Neural cell (in vitro differentiated cells): ENCODE results near the gene WDTC1. TPM values are rescaled to one million over a fixed set of nuclear protein-coding genes. Genes with fewer than 3 reads are reported as not detected.

Experiments used
- H2AFZ ChIP-seq: fragments of 200-600, 300-800 bp; sonication (generic), shearing (Covaris generic); 2 replicates; pipeline ENCODE4 v1.6.0; 2014; ENCODE audit warnings: low read depth, mild to moderate bottlenecking, antibody characterized with exemption, low read length, moderate library complexity
- H3F3A ChIP-seq: fragments of 200-600 bp; shearing (Covaris generic); 2 replicates; pipeline ENCODE4 v1.6.1; 2016; ENCODE audit warnings: mild to moderate bottlenecking, moderate library complexity, mixed read lengths, antibody characterized with exemption, low read length; ENCODE audit not compliant: insufficient read depth, poor library complexity, severe bottlenecking
- H3K27ac ChIP-seq: fragments of 200-600, 300-800 bp; sonication (generic), shearing (Covaris generic); 2 replicates; pipeline ENCODE4 v1.5.1; 2014; ENCODE audit warnings: mild to moderate bottlenecking, low read length, moderate library complexity
- H3K27me3 ChIP-seq: fragments of 300-800, 200-600 bp; sonication (generic), shearing (Covaris generic); 2 replicates; pipeline ENCODE4 v1.6.0; 2014; ENCODE audit warnings: mild to moderate bottlenecking, low read depth, low read length, moderate library complexity; ENCODE audit not compliant: insufficient read depth
- H3K36me3 ChIP-seq: fragments of 300-800, 200-600 bp; sonication (generic), shearing (Covaris generic); 2 replicates; pipeline ENCODE4 v1.5.1; 2014; ENCODE audit warnings: mild to moderate bottlenecking, antibody characterized with exemption, low read length, moderate library complexity; ENCODE audit not compliant: insufficient read depth
- H3K4me2 ChIP-seq: fragments of 300-800, 200-600 bp; sonication (generic), shearing (Covaris generic); 2 replicates; pipeline ENCODE4 v1.6.0; 2014; ENCODE audit warnings: mild to moderate bottlenecking, low read length
- H3K4me3 ChIP-seq: fragments of 300-800, 200-600 bp; sonication (generic), shearing (Covaris generic); 2 replicates; pipeline ENCODE4 v1.5.1; 2014; ENCODE audit warnings: mild to moderate bottlenecking, low read length, moderate library complexity
- H3K79me2 ChIP-seq: fragments of 200-600 bp; shearing (Covaris generic); replicated peaks from 2 replicates; pipeline ENCODE4 v1.6.0; 2014; ENCODE audit warnings: mild to moderate bottlenecking, low read length, moderate library complexity; ENCODE audit not compliant: insufficient read depth
- H3K9ac ChIP-seq: fragments of 300-800, 200-600 bp; sonication (generic), shearing (Covaris generic); 2 replicates; pipeline ENCODE4 v1.6.1; 2016; ENCODE audit warnings: mild to moderate bottlenecking, low read length, mixed read lengths
- H3K9me2 ChIP-seq: fragments of 200-600 bp; shearing (Covaris generic); 2 replicates; pipeline ENCODE4 v1.6.1; 2016; ENCODE audit warnings: mild to moderate bottlenecking, low read length, mixed read lengths; ENCODE audit not compliant: insufficient read depth
- H3K9me3 ChIP-seq: fragments of 200-600, 300-800 bp; sonication (generic), shearing (Covaris generic); 2 replicates; pipeline ENCODE4 v1.6.1; 2016; ENCODE audit warnings: mild to moderate bottlenecking, mixed run types, low read length, moderate library complexity, mixed read lengths
- H4K20me1 ChIP-seq: fragments of 200-600 bp; shearing (Covaris generic); 2 replicates; pipeline ENCODE4 v1.6.1; 2016; ENCODE audit warnings: mild to moderate bottlenecking, mixed run types; ENCODE audit not compliant: insufficient read depth
- CTCF ChIP-seq: fragments of 450-650 bp; IDR thresholded peaks from 2 replicates; pipeline ENCODE4 v1.5.1; 2014; ENCODE audit warnings: antibody characterized with exemption, mild to moderate bottlenecking, moderate library complexity; ENCODE audit not compliant: poor library complexity, severe bottlenecking
- EP300 ChIP-seq: fragments of 450-650 bp; conservative IDR thresholded peaks from 2 replicates; pipeline ENCODE4 v1.6.1; 2014; ENCODE audit warnings: antibody characterized with exemption, mild to moderate bottlenecking, moderate library complexity; ENCODE audit not compliant: poor library complexity, severe bottlenecking
- EZH2 ChIP-seq: fragments of 200-600, 300-800 bp; shearing (Covaris generic), sonication (generic); IDR thresholded peaks from 2 replicates; pipeline ENCODE4 v1.6.1; 2014; ENCODE audit warnings: antibody characterized with exemption, low read length, borderline replicate concordance, mild to moderate bottlenecking; ENCODE audit not compliant: insufficient read depth, poor library complexity, severe bottlenecking
- MXI1 ChIP-seq: fragments of 450-650 bp; conservative IDR thresholded peaks from 2 replicates; pipeline ENCODE4 v1.6.1; 2014; ENCODE audit warnings: antibody characterized with exemption, mild to moderate bottlenecking; ENCODE audit not compliant: poor library complexity, severe bottlenecking
- POLR2AphosphoS5 ChIP-seq: IDR thresholded peaks from 2 replicates; pipeline ENCODE4 v1.6.1; 2012
- RAD21 ChIP-seq: fragments of 450-650 bp; conservative IDR thresholded peaks from 2 replicates; pipeline ENCODE4 v1.6.1; 2014; ENCODE audit warnings: antibody characterized with exemption, mild to moderate bottlenecking, moderate library complexity
- SMC3 ChIP-seq: fragments of 450-650 bp; conservative IDR thresholded peaks from 2 replicates; pipeline ENCODE4 v1.6.1; 2014; ENCODE audit warnings: antibody characterized with exemption, mild to moderate bottlenecking, moderate library complexity; ENCODE audit not compliant: poor library complexity
- TAF1 ChIP-seq: IDR thresholded peaks from 2 replicates; pipeline ENCODE4 v1.6.1; 2012; ENCODE audit warnings: low read depth
- polyA plus RNA-seq: library from polyadenylated mRNA; depleted of rRNA; stranded (reverse); fragments of >200 nt; gene quantifications from 2 replicates; pipeline ENCODE4 v1.2.3, GENCODE V29; 2014
- TF ChIP-seq, protein P1 (sequence below): IDR thresholded peaks from 2 replicates; pipeline ENCODE4 v1.6.1; 2012; ENCODE audit warnings: borderline replicate concordance

WDTC1 gene
- polyA plus RNA-seq, 1 donor from 2014 or later: 10.9 TPM

GRCh38 chr1:27342778-27343638 lies 108.6 kb downstream of the WDTC1 start:
- no peak for TF ChIP-seq RAD21
- no peaks in the 10 kb centered on the region for H3K9me3 ChIP-seq
- H3K27ac ChIP-seq: no peak overlapping the region
- no peak overlapping the region for H3K4me2 ChIP-seq
- H4K20me1 ChIP-seq: no peaks in the 10 kb centered on the region
- H3K4me3 ChIP-seq: no peak overlapping the region
- H2AFZ ChIP-seq: no peak overlapping the region
- no peaks in the 10 kb centered on the region for H3K27me3 ChIP-seq
- H3F3A ChIP-seq: no peaks in the 10 kb centered on the region
- no peaks in the 10 kb centered on the region for H3K9me2 ChIP-seq
- H3K9ac ChIP-seq: no peak overlapping the region
- H3K79me2 ChIP-seq: no peaks in the 10 kb centered on the region
- no peaks in the 10 kb centered on the region for H3K36me3 ChIP-seq

DNA sequence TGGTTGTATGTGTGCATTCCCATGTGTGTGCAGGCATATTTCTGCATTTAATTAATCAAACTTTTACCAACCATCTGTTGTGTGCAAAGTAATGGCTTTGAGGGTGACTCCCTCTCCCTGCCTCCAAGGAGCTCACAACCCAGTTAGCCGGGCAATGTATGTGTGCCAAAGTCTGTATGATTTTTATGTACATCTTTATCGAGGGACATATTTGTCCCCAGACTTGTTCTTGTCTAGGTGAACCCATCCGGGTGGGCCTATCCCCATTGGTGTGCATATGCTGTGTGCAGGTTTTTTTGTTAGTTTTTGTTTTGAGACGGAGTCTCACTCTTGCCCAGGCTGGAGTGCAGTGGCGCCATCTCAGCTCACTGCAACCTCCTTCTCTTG lies 109.2 kb downstream of the WDTC1 start:
- Histone ChIP-seq H3K9ac (no peak overlapping the region), H3K27me3 (peaks cover under 1% of the 10 kb centered on the region), H3K9me3 (no peaks in the 10 kb centered on the region), H3K4me3 (no peak overlapping the region), H2AFZ (no peak overlapping the region), H3K79me2 (no peaks in the 10 kb centered on the region), H3K9me2 (no peaks in the 10 kb centered on the region), H3K36me3 (no peaks in the 10 kb centered on the region), H3K4me2 (no peak overlapping the region), H3K27ac (no peak overlapping the region), H4K20me1 (no peaks in the 10 kb centered on the region), H3F3A (no peaks in the 10 kb centered on the region)
- TF ChIP-seq, protein P1, sequence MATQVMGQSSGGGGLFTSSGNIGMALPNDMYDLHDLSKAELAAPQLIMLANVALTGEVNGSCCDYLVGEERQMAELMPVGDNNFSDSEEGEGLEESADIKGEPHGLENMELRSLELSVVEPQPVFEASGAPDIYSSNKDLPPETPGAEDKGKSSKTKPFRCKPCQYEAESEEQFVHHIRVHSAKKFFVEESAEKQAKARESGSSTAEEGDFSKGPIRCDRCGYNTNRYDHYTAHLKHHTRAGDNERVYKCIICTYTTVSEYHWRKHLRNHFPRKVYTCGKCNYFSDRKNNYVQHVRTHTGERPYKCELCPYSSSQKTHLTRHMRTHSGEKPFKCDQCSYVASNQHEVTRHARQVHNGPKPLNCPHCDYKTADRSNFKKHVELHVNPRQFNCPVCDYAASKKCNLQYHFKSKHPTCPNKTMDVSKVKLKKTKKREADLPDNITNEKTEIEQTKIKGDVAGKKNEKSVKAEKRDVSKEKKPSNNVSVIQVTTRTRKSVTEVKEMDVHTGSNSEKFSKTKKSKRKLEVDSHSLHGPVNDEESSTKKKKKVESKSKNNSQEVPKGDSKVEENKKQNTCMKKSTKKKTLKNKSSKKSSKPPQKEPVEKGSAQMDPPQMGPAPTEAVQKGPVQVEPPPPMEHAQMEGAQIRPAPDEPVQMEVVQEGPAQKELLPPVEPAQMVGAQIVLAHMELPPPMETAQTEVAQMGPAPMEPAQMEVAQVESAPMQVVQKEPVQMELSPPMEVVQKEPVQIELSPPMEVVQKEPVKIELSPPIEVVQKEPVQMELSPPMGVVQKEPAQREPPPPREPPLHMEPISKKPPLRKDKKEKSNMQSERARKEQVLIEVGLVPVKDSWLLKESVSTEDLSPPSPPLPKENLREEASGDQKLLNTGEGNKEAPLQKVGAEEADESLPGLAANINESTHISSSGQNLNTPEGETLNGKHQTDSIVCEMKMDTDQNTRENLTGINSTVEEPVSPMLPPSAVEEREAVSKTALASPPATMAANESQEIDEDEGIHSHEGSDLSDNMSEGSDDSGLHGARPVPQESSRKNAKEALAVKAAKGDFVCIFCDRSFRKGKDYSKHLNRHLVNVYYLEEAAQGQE: no peak
- TF ChIP-seq POLR2AphosphoS5 (no peak), EP300 (no peak), TAF1 (no peak), CTCF (no peak)

DNA sequence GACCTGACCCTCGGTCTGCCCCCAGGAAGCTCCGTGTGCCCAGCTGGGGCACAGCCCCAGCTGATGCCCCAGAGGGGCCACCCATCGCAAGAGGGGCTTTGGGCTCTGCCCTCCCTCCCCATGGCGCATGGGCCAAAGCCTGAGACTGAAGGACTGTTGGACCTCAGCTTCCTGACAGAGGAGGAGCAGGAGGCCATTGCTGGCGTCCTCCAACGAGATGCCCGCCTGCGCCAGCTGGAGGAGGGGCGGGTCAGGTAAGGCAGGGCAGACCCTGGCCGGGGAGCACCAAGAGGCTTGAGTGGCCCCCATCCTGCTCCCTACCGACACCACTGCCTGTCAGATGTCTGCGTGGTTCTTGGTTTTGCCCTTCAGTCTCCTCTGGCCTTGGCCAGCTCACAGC lies 110.8 kb downstream of the WDTC1 start:
- Histone ChIP-seq H3K27ac (no peak overlapping the region), H3F3A (no peaks in the 10 kb centered on the region), H3K9ac (no peak overlapping the region), H3K4me2 (no peak overlapping the region), H3K9me2 (no peaks in the 10 kb centered on the region), H3K4me3 (no peak overlapping the region), H3K9me3 (no peaks in the 10 kb centered on the region), H2AFZ (no peak overlapping the region), H4K20me1 (no peaks in the 10 kb centered on the region), H3K27me3 (peaks cover 17% of the 10 kb centered on the region), H3K79me2 (no peaks in the 10 kb centered on the region), H3K36me3 (no peaks in the 10 kb centered on the region)
- TF ChIP-seq, protein P1: no peak
- TF ChIP-seq CTCF (no peak), RAD21 (no peak), EP300 (no peak), TAF1 (no peak), SMC3 (no peak), POLR2AphosphoS5 (no peak), EZH2 (no peak), MXI1 (no peak)
